Activated CD8-positive, alpha-beta T cell treated with anti-CD3 and anti-CD28 coated beads, Interleukin-2, amount 10 ng/mL, durations not matched to agents 7 days and 5 days (primary cell): ENCODE results near the gene DNM1. TPM values are rescaled to one million over a fixed set of nuclear protein-coding genes. Genes with fewer than 3 reads are reported as not detected.
A peak's percentile ranks its signal among the peaks of the same experiment; 100 is the strongest.

Experiments
- ATAC-seq: fragments of 150-1000 bp; cut with Tn5 transposase; one replicate; pipeline ENCODE4 v1.10.0; 2021; ENCODE audit warnings: moderate library complexity
- CTCF ChIA-PET: fragments of 350-600 bp; sonication (Branson Sonifier 250); formaldehyde crosslinking; loops from one replicate; lab custom pipeline; 2021; ENCODE audit warnings: antibody characterized with exemption; lab: Charles Lee
- POLR2A ChIA-PET: fragments of 350-600 bp; sonication (Branson Sonifier 250); formaldehyde crosslinking; loops from one replicate; lab custom pipeline; 2021; ENCODE audit warnings: antibody characterized with exemption; lab: Charles Lee
- DNase-seq: peaks from one replicate; pipeline ENCODE4 v3.0.0-alpha.2; 2020
- H3K27ac Mint-ChIP-seq: one replicate; pipeline ENCODE4 v1.8.0; 2021; ENCODE audit warnings: mild to moderate bottlenecking, mixed read lengths
- H3K27me3 Mint-ChIP-seq: one replicate; pipeline ENCODE4 v1.8.0; 2021; ENCODE audit warnings: low read depth, mixed read lengths
- H3K36me3 Mint-ChIP-seq: one replicate; pipeline ENCODE4 v1.8.0; 2021; ENCODE audit warnings: low read depth, mixed read lengths
- H3K4me1 Mint-ChIP-seq: one replicate; pipeline ENCODE4 v1.8.0; 2021; ENCODE audit warnings: low read depth, mixed read lengths
- H3K4me3 Mint-ChIP-seq: one replicate; pipeline ENCODE4 v1.8.0; 2021; ENCODE audit warnings: mild to moderate bottlenecking, mixed read lengths
- H3K9me3 Mint-ChIP-seq: one replicate; pipeline ENCODE4 v1.8.0; 2022; ENCODE audit warnings: mixed read lengths; ENCODE audit not compliant: insufficient read depth
- total RNA-seq, 2 experiments: library from RNA; stranded (reverse); gene quantifications; one replicate each; pipeline ENCODE4 v1.2.3, GENCODE V29; 2021

The DNM1 gene
- total RNA-seq, 2 experiments from 2014 or later = 0.21 to 0.29 TPM

DNA sequence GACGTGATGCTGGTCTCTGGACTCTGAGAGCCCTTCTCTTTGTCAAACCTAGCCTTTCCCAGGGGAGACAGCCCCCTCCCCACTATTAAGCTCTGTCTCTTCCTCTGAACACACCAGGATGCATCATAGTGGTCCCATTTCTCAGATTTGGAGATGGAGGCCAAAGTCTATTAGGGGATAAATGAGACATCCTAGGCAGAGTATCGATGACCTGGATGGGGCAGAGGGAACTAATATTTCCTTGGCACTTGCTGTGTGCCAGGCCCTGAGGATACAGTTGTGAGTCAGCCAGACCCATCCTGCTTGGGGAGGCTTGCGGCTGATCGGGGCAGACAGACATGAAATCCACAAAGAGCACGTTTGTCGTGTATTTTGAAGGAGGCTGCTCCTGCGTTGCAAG, 5.2 kb downstream of the DNM1 start:
- H3K9me3 Mint-ChIP-seq = no peaks in the 10 kb centered on the region
- no peaks in the 10 kb centered on the region for H3K36me3 Mint-ChIP-seq
- peaks cover 38% of the 10 kb centered on the region for H3K27me3 Mint-ChIP-seq
- no peak overlapping the region for H3K4me3 Mint-ChIP-seq
- ChIA-PET CTCF (interaction anchor here (1.5 kb wide), 1 partner anchor 18 kb away, joined by 3 read pairs; no protein-coding TSS in a partner anchor), POLR2A (no interaction called here)
- no peak for DNase-seq
- H3K27ac Mint-ChIP-seq = no peak overlapping the region
- no peak for ATAC-seq
- peaks cover 7% of the 10 kb centered on the region for H3K4me1 Mint-ChIP-seq

DNA sequence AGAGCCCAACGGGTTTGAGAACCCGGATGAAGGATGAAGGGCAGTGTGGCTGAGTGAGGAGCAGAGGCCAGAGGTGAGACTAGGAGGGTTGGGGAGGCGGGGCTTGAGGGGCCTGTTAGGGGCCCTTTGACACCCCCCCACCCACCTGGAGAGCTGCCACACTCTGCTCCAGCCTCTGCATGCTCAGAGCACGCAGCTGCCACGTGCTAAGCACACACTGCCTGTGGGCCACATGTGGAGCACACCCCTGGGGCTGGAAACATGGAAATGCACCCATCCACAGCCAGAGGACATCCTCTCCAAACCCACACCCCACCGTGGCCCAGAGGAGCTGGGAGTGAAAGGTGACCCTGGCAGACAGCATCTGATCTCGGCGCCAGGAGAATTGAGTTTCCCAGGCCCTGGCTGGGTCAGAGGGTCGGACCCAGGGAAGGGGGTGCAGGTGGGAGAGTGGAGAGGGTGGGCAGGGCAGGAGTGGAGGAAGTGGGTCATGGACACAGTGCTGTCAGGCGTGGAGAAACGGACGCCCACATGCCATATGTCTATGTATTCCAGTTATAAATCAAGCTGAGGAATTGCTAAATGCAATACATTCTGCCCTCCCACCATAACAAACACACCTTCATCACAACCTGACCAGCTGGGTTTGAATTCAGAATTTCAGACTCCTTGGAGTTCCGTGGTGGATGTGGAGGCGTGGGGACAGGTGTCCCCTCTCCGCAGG, 5.9 kb downstream of the DNM1 start:
- no peak for ATAC-seq
- Mint-ChIP-seq H3K4me3 (no peak overlapping the region), H3K4me1 (peaks cover 7% of the 10 kb centered on the region), H3K36me3 (no peaks in the 10 kb centered on the region), H3K27ac (no peak overlapping the region), H3K9me3 (no peaks in the 10 kb centered on the region), H3K27me3 (peaks cover 37% of the 10 kb centered on the region)
- POLR2A ChIA-PET = no interaction called here
- DNase-seq = no peak
- CTCF ChIA-PET = no interaction called here

DNA sequence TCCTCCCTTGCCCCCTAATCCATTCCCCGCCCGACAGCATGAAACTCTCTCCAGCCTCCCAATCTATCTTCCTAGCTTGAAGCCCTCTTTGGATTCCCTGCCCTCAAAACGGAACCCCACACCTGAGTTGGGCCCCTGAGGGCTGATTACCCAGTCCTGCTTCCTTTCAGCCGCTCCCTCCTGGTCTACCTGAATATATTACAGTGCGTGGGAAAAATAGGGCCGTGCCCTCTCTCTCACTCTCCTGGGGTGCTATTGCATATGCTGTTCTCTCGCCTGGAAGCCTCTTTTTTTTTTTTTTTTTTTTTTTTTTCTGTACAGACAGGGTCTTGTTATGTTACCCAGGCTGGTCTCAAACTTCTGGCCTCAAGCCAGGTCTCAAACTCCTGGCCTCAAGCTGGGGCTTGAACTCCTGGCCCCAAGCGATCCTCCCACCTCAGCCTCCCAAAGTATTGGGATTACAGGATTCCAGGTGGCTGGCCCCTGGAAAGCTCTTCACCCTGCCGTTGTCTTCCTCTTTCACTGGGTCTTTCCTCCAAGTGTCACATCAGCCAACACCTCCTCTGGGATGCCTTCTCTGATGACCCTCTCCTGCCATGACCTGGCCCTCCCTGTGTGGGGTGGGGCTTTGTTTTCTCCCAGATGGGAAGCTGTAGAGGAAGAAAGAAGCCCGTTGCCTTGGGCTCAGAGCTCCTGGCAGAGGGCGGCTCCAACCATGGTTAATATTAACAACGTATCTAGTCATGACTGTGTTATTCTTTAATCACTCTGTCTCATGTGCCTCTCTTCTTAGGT, 8.2 kb downstream of the DNM1 start:
- H3K27ac Mint-ChIP-seq = no peak overlapping the region
- no peaks in the 10 kb centered on the region for H3K4me1 Mint-ChIP-seq
- ChIA-PET CTCF (interaction anchor here (1.4 kb wide), 1 partner anchor 209 kb away, joined by 3 read pairs; the partner anchor contains the start of gene CERCAM), POLR2A (no interaction called here)
- H3K4me3 Mint-ChIP-seq = no peak overlapping the region
- DNase-seq = no peak
- H3K9me3 Mint-ChIP-seq = no peaks in the 10 kb centered on the region
- H3K36me3 Mint-ChIP-seq = no peaks in the 10 kb centered on the region
- no peak for ATAC-seq
- H3K27me3 Mint-ChIP-seq = peaks cover 19% of the 10 kb centered on the region

DNA sequence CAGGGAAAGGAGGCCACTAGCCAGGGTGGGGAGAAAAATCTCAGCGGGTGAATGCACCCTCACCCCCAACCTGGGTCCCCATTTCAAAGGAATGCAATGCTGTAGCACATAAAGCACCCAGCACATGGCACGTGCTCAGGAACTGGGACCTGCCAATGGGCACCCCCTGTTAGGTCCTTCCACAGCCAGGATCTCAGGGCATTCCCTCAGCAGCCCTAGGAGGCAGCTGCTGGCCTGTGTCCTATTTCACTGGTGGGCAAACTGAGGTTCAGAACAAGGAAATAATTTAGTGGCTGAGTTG, 8.8 kb downstream of the DNM1 start:
- Mint-ChIP-seq H3K4me3 (no peak overlapping the region), H3K4me1 (no peaks in the 10 kb centered on the region), H3K36me3 (no peaks in the 10 kb centered on the region), H3K9me3 (no peaks in the 10 kb centered on the region), H3K27ac (no peak overlapping the region), H3K27me3 (peaks cover 13% of the 10 kb centered on the region)
- CTCF ChIA-PET = interaction anchor here (1.4 kb wide), 1 partner anchor 208 kb away, joined by 3 read pairs; the partner anchor contains the start of gene CERCAM
- ATAC-seq = no peak
- DNase-seq = no peak
- POLR2A ChIA-PET = no interaction called here

DNA sequence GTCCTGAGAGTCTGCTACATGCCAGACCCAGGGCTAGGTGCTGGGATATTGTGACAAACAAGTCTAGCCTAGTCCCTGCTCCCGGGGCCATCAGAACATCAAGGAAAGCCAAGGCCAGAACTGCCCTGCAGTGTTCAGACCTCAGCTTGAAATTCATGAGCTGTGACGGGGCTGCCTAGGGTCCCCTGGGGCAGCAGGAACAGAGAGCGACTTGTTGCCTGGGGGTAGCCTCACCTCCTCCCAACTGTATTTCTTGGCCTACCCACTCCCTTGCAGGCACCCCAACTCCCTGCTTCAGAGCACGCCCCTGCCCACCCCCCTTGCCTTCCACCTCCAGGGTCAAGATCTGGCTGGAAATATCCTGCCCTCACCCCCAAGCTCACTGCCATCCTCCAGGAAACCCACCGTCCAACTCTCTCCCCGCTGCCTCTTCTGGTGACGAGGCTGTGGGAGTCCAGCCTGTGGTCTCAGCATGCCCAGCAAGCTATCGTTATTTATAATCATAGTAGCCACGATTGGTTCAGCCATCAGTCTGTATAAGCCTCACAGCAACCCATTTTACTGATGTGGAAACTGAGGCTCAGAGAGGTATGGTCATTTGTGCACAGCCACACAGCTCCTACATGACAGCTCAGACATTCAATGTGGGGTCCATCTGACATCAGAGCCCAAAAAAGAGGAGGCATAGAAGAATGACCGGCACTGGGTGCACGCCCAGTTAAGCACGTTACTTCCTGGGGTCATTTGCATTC, 10.7 kb downstream of the DNM1 start:
- ChIA-PET CTCF (no interaction called here), POLR2A (no interaction called here)
- no peak for DNase-seq
- Mint-ChIP-seq H3K4me1 (peaks cover 12% of the 10 kb centered on the region), H3K27me3 (peaks cover 13% of the 10 kb centered on the region), H3K36me3 (no peaks in the 10 kb centered on the region), H3K4me3 (no peak overlapping the region), H3K27ac (no peak overlapping the region), H3K9me3 (no peaks in the 10 kb centered on the region)
- no peak for ATAC-seq

DNA sequence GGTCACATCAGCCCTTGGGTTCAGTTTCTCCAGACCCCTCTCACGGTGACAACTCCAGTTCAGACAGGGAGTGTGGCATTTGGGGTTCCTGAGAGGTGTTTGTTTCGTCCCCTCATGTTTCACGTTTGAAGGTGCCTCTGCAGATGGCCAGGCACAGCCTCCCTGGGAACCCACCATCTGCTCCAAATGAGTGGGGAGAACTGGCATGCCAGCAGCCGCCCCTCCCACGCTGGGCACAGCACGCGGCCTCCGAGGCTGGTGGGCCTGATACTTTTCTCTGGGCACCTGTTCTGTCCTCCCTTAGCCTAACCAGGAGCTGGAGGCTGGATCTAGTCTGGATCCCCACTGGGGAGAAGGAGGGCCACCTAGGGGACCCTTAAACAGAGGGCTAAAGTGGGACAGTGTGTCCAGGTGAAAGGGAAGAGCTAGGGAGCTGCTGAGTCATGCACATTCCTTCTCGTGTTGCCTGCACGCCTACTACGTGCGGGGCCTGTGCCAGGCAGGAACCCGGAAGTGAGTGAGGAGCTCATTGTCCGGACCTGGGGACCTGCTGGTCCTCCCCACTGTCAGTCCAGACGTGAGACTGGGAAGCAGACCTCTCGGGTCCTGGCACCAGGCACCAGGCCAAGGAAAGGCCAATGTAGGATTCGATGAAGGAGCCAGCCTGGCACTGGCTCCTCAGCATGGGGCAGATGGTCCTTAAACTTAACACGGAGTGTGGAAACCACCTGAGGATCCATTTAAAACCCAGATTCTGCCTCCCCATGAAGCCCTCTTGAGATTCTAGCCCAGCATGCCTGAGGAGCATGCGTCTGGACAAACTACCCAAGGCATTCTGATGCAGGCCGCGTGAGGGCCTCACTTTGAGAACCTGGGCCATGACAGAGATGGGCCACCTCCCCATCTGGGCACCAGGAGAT, 11.7 kb downstream of the DNM1 start:
- H3K9me3 Mint-ChIP-seq = no peaks in the 10 kb centered on the region
- CTCF ChIA-PET = no interaction called here
- no peak for DNase-seq
- no peak for ATAC-seq
- H3K4me1 Mint-ChIP-seq = peaks cover 14% of the 10 kb centered on the region
- no peaks in the 10 kb centered on the region for H3K36me3 Mint-ChIP-seq
- peaks cover 13% of the 10 kb centered on the region for H3K27me3 Mint-ChIP-seq
- POLR2A ChIA-PET = no interaction called here
- no peak overlapping the region for H3K27ac Mint-ChIP-seq
- no peak overlapping the region for H3K4me3 Mint-ChIP-seq

DNA sequence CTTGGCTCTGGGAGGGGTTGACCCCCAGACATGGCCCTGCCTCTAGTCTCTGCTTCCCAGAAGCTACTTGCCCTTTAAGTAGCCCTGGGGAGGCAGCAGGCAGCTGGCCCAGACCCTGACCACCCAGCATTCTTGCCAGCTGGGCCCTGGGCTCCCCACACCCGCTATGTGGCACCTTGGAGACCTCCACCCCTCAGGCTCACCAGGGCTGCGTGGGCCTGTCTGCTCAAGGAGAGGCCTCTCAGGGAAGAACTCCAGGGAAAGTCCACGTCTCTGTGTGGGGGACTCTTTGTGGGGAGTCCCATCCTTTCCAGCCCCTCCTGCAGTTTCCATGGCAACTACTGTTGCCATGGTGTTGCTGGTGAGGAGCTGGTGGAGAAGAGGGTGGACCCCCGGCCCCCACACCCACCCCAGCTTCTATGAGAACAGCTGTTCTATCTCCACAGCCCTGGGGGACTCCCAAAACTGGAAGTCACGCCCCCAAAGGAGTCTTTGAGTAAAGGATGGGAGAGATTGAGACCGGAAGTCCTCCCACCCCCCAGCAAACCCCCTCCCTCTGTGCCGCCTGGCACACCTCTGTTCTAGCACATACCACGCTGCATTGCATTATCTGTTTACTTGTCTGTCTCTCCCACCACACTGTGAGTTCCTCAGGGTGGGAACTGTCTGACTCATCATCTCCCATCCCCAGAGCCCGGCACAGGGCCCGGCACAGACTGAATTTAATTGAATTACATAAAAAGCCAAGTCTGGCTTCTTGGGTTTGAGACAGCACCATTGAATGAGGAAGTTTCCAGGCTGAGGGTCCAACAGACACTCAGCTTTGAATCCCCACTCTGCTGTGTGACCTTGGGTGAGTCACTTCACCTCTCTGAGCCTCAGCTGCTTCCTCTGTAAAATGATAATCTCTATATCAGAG, 12.6 kb downstream of the DNM1 start:
- H3K36me3 Mint-ChIP-seq = no peaks in the 10 kb centered on the region

DNA sequence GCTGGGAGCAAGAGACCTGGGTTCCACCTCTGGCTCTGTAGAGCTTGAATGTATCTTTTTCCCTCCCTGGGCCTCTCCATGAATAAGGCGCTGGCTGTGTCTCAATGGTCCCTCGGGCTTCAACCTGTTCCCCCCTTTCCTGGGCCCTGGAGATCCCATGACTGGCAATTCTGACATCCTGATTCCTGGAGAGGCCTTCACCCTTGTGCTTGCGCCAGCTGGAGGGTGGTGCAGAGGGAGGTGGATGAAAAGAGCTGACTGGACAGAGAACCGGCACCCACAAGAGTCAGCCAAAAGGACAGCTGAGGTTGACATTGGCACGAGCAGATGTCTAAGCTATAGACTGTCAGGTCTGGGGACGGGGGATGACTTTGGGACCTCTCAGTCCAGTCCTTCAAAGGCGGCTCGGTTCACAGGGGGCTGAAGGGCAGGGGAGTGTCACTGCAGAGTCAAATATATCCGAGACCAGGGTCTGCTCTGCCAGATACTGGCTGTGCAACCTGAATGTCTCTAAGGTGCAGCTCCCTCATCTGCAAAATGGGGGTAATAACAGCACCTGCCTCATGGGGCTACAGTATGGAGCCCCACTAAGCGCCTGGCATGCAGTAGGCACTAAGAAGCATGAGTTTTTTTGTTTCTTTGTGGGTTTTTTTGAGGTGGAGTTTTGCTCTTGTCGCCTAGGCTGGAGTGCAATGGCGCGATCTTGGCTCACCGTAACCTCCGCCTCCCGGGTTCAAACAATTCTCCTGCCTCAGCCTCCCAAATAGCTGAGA, 13.8 kb downstream of the DNM1 start:
- Mint-ChIP-seq H3K4me1 (peaks cover 14% of the 10 kb centered on the region), H3K4me3 (no peak overlapping the region), H3K27me3 (peaks cover 5% of the 10 kb centered on the region), H3K9me3 (no peaks in the 10 kb centered on the region), H3K27ac (no peak overlapping the region), H3K36me3 (no peaks in the 10 kb centered on the region)
- POLR2A ChIA-PET = no interaction called here
- no peak for ATAC-seq
- no peak for DNase-seq
- CTCF ChIA-PET = interaction anchor here (2.2 kb wide), 1 partner anchor 27 kb away, joined by 5 read pairs; no protein-coding TSS in a partner anchor

More for the DNA sequence above, 12.6 kb downstream of the DNM1 start:
- Mint-ChIP-seq H3K4me3 (no peak overlapping the region), H3K9me3 (no peaks in the 10 kb centered on the region), H3K27ac (no peak overlapping the region), H3K27me3 (peaks cover 13% of the 10 kb centered on the region), H3K4me1 (peaks cover 14% of the 10 kb centered on the region)
- ATAC-seq (no peak), DNase-seq (no peak)
- ChIA-PET CTCF (no interaction called here), POLR2A (no interaction called here)

DNA sequence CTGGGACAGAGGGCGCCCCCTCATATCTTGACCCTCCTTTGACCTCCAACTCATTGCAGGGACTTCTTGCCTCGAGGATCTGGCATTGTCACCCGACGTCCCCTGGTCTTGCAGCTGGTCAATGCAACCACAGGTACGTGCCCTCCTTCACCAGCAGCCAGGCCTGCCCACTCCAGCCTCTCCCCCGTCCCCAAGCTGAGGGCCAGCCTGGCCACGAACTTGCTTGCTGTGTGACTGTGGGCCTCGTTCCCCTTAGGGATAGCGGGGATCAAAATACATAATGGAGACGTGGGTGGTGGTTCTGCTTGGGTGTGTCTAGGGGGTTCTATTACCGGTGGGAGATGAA, 15.0 kb downstream of the DNM1 start:
- H3K4me3 Mint-ChIP-seq = peak overlapping the region; percentile 74
- H3K36me3 Mint-ChIP-seq = no peaks in the 10 kb centered on the region
- H3K9me3 Mint-ChIP-seq = no peaks in the 10 kb centered on the region
- ChIA-PET CTCF (interaction anchor here (1.0 to 2.2 kb wide), 3 partner anchors 15 to 28 kb away, joined by 3 to 5 read pairs (median 3); no protein-coding TSS in a partner anchor), POLR2A (no interaction called here)
- peak overlapping the region; percentile 68 for H3K27ac Mint-ChIP-seq
- peaks cover 14% of the 10 kb centered on the region for H3K4me1 Mint-ChIP-seq
- ATAC-seq (no peak), DNase-seq (no peak)
- no peaks in the 10 kb centered on the region for H3K27me3 Mint-ChIP-seq
